HT1080 (cell line): ENCODE results near the gene GP5. TPM values are rescaled to one million over a fixed set of nuclear protein-coding genes. Genes with fewer than 3 reads are reported as not detected.

Experiments used
- DNase-seq: peaks from one replicate; pipeline ENCODE4 v3.0.0-alpha.2; 2015; ENCODE audit warnings: low read depth
- total RNA-seq: library from RNA; depleted of rRNA; stranded (reverse); fragments of >200 nt; shearing (Covaris generic); gene quantifications from 2 replicates; pipeline ENCODE4 v1.2.3, GENCODE V29; 2014

GP5 gene
- total RNA-seq, 1 experiment from 2014 or later = not detected

GRCh38 chr3:194397757-194398312, 1.2 kb downstream of the GP5 start:
- no peak for DNase-seq

- no peak for DNase-seq
Observed at GRCh38 chr3:194396859-194397756, 2.0 kb downstream of the GP5 start.

GRCh38 chr3:194396539-194396858, 2.6 kb downstream of the GP5 start:
- no peak for DNase-seq

- DNase-seq = no peak
Observed at GRCh38 chr3:194395778-194396538, 3.1 kb downstream of the GP5 start.

- DNase-seq = no peak
Observed at GRCh38 chr3:194395212-194395611, 3.9 kb downstream of the GP5 start.

GRCh38 chr3:194392576-194392975, 6.5 kb downstream of the GP5 start:
- no peak for DNase-seq

GRCh38 chr3:194390835-194391234, 8.2 kb downstream of the GP5 start:
- no peak for DNase-seq

GRCh38 chr3:194389269-194389668, 9.8 kb downstream of the GP5 start:
- DNase-seq = no peak

- DNase-seq = no peak
Observed at GRCh38 chr3:194387926-194388418, 11.1 kb downstream of the GP5 start.

- no peak for DNase-seq
Observed at GRCh38 chr3:194387276-194387675, 11.8 kb downstream of the GP5 start.

- no peak for DNase-seq
Observed at GRCh38 chr3:194386648-194387047, 12.4 kb downstream of the GP5 start.

- no peak for DNase-seq
Observed at GRCh38 chr3:194386066-194386465, 13.0 kb downstream of the GP5 start.

GRCh38 chr3:194384569-194385001, 14.5 kb downstream of the GP5 start:
- no peak for DNase-seq

- DNase-seq = no peak
Observed at GRCh38 chr3:194384156-194384555, 14.9 kb downstream of the GP5 start.

- DNase-seq = no peak
Observed at GRCh38 chr3:194383276-194383940, 15.7 kb downstream of the GP5 start.

GRCh38 chr3:194382892-194383223, 16.2 kb downstream of the GP5 start:
- DNase-seq = no peak

GRCh38 chr3:194382196-194382891, 16.7 kb downstream of the GP5 start:
- DNase-seq = no peak

GRCh38 chr3:194381460-194381875, 17.6 kb downstream of the GP5 start:
- DNase-seq = no peak

- no peak for DNase-seq
Observed at GRCh38 chr3:194380326-194380725, 18.7 kb downstream of the GP5 start.

GRCh38 chr3:194379651-194380050, 19.4 kb downstream of the GP5 start:
- no peak for DNase-seq

GRCh38 chr3:194379231-194379630, 19.8 kb downstream of the GP5 start:
- DNase-seq = no peak
